ENCODE data around the gene SURF6. TPM values are rescaled to one million over a fixed set of nuclear protein-coding genes. Genes with fewer than 3 reads are reported as not detected.

The SURF6 gene
- total and polyA plus RNA-seq, 2 of the 8 experiments (the other 6 are each of a cell fraction or from before 2014, with no cell fraction given): 6.1 to 23.7 TPM

- no peak for TF ChIP-seq RNF2 (IDR thresholded peaks at IDR 0.05; ENCODE audit: borderline replicate concordance, low read depth, low read length, missing control alignments, poor library complexity, severe bottlenecking)
- TF ChIP-seq CBX5 (IDR thresholded peaks at IDR 0.05; ENCODE audit: low read depth, low read length): no peak
- TF ChIP-seq, protein P1, sequence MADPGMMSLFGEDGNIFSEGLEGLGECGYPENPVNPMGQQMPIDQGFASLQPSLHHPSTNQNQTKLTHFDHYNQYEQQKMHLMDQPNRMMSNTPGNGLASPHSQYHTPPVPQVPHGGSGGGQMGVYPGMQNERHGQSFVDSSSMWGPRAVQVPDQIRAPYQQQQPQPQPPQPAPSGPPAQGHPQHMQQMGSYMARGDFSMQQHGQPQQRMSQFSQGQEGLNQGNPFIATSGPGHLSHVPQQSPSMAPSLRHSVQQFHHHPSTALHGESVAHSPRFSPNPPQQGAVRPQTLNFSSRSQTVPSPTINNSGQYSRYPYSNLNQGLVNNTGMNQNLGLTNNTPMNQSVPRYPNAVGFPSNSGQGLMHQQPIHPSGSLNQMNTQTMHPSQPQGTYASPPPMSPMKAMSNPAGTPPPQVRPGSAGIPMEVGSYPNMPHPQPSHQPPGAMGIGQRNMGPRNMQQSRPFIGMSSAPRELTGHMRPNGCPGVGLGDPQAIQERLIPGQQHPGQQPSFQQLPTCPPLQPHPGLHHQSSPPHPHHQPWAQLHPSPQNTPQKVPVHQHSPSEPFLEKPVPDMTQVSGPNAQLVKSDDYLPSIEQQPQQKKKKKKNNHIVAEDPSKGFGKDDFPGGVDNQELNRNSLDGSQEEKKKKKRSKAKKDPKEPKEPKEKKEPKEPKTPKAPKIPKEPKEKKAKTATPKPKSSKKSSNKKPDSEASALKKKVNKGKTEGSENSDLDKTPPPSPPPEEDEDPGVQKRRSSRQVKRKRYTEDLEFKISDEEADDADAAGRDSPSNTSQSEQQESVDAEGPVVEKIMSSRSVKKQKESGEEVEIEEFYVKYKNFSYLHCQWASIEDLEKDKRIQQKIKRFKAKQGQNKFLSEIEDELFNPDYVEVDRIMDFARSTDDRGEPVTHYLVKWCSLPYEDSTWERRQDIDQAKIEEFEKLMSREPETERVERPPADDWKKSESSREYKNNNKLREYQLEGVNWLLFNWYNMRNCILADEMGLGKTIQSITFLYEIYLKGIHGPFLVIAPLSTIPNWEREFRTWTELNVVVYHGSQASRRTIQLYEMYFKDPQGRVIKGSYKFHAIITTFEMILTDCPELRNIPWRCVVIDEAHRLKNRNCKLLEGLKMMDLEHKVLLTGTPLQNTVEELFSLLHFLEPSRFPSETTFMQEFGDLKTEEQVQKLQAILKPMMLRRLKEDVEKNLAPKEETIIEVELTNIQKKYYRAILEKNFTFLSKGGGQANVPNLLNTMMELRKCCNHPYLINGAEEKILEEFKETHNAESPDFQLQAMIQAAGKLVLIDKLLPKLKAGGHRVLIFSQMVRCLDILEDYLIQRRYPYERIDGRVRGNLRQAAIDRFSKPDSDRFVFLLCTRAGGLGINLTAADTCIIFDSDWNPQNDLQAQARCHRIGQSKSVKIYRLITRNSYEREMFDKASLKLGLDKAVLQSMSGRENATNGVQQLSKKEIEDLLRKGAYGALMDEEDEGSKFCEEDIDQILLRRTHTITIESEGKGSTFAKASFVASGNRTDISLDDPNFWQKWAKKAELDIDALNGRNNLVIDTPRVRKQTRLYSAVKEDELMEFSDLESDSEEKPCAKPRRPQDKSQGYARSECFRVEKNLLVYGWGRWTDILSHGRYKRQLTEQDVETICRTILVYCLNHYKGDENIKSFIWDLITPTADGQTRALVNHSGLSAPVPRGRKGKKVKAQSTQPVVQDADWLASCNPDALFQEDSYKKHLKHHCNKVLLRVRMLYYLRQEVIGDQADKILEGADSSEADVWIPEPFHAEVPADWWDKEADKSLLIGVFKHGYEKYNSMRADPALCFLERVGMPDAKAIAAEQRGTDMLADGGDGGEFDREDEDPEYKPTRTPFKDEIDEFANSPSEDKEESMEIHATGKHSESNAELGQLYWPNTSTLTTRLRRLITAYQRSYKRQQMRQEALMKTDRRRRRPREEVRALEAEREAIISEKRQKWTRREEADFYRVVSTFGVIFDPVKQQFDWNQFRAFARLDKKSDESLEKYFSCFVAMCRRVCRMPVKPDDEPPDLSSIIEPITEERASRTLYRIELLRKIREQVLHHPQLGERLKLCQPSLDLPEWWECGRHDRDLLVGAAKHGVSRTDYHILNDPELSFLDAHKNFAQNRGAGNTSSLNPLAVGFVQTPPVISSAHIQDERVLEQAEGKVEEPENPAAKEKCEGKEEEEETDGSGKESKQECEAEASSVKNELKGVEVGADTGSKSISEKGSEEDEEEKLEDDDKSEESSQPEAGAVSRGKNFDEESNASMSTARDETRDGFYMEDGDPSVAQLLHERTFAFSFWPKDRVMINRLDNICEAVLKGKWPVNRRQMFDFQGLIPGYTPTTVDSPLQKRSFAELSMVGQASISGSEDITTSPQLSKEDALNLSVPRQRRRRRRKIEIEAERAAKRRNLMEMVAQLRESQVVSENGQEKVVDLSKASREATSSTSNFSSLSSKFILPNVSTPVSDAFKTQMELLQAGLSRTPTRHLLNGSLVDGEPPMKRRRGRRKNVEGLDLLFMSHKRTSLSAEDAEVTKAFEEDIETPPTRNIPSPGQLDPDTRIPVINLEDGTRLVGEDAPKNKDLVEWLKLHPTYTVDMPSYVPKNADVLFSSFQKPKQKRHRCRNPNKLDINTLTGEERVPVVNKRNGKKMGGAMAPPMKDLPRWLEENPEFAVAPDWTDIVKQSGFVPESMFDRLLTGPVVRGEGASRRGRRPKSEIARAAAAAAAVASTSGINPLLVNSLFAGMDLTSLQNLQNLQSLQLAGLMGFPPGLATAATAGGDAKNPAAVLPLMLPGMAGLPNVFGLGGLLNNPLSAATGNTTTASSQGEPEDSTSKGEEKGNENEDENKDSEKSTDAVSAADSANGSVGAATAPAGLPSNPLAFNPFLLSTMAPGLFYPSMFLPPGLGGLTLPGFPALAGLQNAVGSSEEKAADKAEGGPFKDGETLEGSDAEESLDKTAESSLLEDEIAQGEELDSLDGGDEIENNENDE (IDR thresholded peaks at IDR 0.05; ENCODE audit: insufficient replicate concordance, low read length): no peak
- TF ChIP-seq EP300 (IDR thresholded peaks at IDR 0.05; ENCODE audit: borderline replicate concordance in 1 of 2, low read depth in 2 of 2, low read length in 2 of 2): no peak
- TF ChIP-seq EZH2 (IDR thresholded peaks at IDR 0.05; ENCODE audit: low read depth, low read length, severe bottlenecking): no peak
- TF ChIP-seq SIX5 (IDR thresholded peaks at IDR 0.05; ENCODE audit: low read depth, low read length): no peak
Observed at GRCh38 chr9:133320421-133320881, 15.5 kb downstream of the SURF6 start (continued).
